Activated effector memory CD4-positive, alpha-beta T cell treated with Interleukin-2 at 50 U/mL for 16 hours (primary cell): ENCODE results near the gene GLI1.
"Not testable (repeated sequence)": the region's sequence is repeated elsewhere in the genome, so short reads cannot be mapped to it uniquely, and the experiment has no call there.

Experiments used
- DNase-seq: peaks from one replicate; pipeline ENCODE4 v3.0.0-alpha.2; 2020

GLI1 gene

DNA sequence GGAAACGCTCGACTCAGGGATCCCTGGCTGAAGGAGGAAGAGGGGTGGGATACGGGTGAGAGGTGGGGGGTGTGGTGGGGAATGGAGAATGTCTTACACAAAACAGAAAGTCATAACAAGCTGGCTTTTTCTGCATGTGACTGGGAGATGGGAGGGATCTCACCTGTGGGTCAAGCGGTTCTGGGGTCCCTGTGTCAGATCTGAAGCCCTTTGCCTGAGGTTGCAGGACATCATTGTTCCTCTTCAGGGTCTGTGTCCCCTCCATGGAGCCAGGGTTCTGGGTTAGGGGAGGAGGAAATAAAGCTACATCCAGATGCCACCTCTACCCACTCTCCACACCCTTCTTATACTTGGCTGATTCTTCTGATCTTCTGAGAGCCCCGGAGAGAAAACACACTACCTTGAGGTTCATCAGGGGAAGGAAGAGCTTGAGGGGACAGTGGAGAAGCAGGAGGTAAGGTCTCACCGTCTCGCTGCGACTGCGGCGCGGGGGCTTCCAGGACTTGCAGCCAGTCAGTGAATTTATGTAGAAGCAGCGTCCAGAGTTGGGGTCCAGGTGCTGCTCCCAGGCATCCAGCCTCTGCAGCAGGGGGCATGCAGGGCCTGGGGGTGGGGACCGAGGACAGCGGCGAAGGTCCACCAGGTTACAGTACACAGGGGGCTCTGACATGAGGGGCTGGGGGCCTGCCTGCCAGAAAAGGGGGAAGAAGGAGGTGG, 17.6 kb downstream of the GLI1 start:
- DNase-seq = no peak

DNA sequence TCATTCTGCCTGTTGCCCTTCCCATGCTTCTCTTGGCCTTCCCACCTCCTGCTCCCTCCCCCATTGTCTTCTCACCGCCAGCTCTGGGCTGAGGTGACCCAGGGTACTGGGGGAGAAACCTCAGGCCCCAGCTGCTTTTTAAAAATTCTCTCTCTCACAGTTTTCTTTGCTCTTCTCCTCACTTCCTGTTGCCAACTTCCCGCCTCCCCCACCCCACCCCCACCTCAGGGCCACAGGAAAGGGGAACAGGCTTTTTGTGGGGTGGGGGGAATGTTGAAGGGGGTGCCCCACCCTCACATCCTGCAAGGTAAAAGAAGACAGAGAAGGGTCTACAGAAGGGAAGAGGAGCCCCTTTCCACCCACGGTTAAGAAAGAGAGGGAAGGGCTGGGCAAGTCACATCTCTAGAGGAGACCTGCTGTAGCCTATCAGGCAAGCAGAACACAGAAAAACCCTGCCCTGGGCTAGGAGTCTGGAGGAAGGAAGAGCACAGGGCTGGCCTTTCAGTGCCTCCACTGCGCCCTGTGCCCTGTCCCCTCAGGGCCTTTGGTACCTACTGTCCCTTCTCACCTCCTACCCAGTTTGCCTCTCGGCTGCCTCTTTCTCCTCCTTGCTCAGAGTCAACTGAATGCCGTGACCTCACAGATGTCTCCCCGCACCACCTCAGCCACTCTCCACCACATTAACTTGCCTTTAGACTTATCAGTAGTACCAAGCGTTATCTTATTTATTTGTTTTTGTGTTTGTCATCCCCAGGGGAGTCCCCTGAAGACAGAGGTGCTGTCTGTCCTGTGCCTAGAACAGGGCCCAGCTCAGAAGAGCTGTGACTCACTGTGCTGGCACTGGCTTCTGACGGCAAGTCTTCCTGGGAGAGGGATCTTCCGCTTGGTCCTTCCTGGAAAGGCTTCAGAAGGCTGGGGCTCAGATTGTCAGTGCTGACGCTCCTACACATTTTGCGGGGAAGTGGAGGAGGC, 18.4 kb downstream of the GLI1 start:
- DNase-seq = no peak

DNA sequence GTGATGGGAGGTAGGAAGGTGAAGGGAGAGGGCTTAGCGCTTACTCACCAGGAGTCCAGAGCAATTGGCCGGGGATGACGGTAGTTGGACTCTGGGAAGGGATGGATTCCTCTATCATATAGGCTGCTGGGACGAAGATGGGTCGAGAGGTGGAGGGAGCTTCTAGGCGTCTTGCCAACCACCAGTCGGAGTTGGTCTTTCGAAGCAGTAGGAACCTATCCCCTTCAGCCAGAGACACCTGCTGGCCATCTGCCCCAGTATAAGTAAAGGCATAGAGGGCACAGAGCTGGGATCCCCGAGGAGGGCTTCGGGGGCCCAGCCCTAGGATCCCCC, 19.4 kb downstream of the GLI1 start:
- no peak for DNase-seq

DNA sequence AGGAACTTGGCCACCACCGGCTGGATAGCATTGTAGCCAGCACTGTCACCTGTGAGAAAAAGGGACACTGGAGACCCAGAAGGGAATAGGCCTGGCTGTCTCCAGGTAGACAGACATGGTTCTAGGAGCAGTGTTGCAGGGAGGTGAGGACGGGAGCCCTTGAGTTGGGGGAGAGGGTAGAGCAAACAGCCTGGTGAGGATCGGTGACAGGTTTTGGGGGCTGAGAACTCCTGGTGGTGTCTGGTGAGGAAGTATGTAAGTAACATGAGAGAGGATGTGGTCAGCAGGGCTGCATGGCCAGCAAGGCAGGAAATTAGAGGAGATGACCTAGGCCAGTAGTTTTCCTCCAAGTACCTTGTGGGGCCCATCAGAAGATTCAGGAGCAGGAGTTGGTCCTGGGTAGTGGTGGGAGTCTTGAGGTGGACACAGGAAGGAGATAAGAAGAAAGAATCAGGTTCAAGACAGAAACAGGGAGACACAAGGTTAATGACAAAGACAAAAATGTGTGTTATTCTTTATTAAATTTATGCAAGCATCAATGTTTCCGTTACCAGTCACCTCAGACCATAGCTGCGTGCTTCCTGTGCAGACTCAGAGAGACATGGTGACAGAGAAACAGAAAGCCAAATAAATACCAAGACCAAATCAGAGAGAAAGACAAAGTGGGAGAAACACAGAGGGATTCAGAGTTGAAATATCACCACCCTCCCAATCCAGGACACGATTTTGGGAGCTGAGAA, 20.0 kb downstream of the GLI1 start, which contains the start of gene ARHGAP9:
TSS of gene ARHGAP9 (minus strand) at position 491 of the 740 bp plus-strand sequence. CDS start at position 31, 460 bp downstream.
- no peak for DNase-seq

DNA sequence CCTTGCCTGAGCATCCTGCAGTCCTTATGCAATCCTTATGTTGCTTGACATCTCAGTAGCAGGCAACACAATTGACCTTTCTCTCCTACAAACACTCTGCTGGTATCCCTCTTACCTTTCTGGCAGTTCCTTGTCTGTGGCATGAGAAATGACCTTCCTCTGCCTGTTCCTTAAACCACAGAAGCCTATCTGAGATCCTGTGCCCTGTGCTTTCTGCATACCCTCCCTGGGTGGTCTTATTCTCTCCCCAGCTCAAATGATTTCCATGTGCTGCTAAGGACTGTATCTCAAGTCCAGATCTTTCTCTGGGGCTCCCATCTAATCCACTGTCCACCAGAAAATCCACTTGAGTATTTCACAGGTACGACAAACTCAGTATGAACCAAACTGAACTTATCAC, 22.1 kb downstream of the GLI1 start:
- DNase-seq = no peak

DNA sequence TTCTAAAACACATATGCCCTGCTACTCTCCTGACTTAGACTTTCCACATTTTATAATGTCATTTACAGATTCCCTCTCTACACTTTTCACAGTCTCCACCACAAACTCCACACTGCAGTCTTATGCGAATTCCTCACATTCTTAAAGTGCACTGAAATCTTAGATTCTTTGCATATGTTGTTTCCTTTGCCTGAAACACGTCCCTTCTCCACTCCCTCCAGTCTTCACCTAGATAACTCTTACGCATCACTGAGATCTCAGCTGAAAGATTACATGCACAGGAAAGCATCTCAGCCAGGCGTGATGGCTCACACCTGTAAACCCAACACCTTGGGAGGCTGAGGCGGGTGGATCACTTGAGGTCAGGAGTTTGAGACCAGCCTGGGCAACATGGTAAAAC, 23.9 kb downstream of the GLI1 start:
- DNase-seq = no peak

DNA sequence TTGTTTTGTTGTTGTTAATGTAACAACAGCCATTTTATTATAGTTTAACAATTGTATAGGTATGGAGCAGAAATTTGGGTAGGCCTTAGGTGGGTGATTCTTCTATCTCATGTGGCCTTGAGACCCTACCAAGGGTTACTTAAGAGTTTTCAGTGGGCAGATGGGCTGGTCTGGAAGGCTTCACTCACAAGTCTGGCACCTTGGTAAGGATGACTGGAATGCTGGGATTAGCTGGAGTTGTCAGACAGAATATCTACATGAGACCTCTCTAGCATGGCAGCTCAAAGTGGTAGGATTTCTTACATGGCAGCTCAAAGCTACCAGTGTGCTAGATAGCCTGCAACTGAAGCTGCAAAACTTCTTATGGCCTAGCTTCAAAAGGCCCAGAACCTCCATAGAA, 26.1 kb downstream of the GLI1 start:
- no peak for DNase-seq

DNA sequence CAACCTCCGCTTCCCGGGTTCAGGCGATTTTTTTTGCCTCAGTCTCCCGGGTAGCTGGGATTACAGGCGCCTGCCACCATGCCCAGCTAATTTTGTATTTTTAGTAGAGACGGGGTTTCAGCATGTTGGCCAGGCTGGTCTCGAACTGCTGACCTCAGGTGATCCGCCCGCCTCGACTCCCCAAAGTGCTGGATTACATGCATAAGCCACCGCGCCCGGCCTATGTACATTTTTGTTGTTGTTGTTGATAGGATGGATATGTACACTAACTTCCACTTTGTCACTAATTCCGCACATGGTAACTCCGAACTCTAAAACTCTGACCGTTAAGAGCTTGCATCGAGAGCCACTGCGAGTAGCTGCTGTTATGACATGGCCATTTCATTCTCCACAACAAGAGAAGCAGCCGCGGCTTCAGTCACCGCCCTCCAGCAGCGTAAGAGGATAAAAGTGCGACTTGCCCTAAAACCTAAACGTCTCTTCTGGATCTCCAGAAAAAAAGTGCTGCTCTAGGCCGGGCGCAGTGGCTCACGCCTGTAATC, 27.5 kb downstream of the GLI1 start:
- no peak for DNase-seq

DNA sequence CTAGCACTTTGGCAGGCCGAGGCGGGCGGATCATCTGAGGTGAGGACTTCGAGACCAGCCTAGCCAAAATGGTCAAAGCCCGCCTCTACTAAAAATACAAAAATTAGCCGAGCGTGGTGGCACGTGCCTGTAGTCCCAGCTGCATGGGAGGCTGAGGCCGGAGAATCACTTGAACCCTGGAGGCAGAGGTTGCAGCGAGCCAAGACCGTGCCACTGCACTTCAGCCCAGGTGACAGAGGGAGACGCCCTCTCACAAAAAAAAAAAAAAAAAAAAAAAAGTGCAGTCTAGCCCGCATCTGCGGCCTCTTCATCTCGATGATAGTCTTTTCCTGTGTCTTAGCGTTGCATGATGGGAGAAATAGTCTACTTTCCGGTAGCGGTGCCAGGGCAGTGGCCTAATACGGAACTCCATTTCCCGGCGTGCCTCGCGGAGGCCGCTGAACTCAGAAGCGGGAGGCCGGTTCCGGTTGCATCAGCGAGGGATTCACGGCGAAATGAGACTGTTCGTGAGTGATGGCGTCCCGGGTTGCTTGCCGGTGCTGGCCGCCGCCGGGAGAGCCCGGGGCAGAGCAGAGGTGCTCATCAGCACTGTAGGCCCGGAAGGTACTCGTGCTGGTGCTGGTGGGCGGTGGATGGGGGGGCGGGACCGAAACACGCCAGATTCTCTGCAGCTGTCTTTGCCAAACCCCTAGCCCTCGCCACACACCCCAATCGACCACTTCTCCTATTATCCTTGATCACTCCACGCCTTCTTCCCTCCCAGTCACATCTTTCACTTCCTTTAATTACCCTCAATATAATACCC, 28.2 kb downstream of the GLI1 start, which contains the start of gene MARS1:
TSS of gene MARS1 (plus strand) at position 472 of the 805 bp plus-strand sequence. CDS start at position 495, 23 bp downstream.
- DNase-seq = peak; percentile 89

DNA sequence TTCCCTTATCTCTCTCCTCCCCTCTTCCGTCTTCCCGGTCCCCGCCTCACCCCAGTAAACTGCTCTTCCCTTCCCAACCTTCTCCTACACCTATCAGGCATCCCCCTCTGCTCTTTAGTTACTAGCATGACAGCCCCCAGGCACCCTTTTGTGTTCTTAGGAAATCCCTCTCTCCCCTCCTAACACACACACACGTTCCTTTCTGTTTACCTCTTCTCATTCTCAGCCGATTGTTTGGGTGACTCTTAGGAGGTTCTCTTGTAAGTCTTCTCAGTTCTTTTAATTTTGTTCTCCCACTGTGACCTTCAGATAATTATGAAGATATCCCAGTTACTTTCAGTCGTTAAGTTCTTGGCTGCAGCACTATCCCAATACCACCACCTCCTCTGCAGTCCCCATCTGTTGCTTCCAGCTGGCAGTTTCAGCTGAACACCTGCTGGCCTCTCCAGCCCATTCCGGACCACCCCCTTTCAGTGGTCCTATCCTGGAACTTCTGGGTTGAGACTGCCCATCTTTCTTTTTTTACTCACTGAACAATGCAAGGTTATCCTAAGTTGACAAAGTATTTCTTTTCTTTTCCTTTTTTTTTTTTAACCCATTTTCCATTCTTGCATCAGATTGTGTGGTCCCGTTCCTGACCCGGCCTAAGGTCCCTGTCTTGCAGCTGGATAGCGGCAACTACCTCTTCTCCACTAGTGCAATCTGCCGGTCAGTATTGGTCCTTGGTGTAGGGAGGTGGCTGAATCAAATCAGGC, 29.0 kb downstream of the GLI1 start:
- DNase-seq = no peak

DNA sequence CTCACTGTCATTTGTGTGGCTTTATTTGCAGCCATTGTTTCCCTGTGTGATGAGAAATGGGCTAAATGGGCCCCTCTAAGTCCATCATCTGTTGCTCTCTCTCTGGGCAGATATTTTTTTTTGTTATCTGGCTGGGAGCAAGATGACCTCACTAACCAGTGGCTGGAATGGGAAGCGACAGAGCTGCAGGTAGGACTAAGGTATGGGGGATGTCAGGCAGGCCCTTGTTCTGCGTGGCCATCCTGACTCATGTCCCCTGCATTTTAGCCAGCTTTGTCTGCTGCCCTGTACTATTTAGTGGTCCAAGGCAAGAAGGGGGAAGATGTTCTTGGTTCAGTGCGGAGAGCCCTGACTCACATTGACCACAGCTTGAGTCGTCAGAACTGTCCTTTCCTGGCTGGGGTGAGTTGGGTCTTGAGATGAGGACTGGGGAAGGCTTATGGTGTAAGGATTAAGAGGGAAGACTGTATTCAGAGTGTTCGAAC, 29.6 kb downstream of the GLI1 start:
- DNase-seq = no peak

DNA sequence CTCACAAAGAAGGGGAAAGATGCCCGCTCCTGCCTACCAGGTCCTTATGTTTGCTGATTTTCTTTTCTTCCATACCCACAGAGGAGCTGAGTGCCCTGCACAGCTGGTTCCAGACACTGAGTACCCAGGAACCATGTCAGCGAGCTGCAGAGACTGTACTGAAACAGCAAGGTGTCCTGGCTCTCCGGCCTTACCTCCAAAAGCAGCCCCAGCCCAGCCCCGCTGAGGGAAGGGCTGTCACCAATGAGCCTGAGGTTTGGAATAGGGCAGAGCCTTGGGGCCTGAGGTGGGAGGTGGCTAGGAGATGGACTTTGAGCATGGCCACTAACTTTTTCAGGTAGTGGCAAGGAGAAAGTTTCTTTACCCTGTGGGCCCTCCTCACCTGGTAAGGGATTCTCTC, 30.5 kb downstream of the GLI1 start:
- DNase-seq = no peak

DNA sequence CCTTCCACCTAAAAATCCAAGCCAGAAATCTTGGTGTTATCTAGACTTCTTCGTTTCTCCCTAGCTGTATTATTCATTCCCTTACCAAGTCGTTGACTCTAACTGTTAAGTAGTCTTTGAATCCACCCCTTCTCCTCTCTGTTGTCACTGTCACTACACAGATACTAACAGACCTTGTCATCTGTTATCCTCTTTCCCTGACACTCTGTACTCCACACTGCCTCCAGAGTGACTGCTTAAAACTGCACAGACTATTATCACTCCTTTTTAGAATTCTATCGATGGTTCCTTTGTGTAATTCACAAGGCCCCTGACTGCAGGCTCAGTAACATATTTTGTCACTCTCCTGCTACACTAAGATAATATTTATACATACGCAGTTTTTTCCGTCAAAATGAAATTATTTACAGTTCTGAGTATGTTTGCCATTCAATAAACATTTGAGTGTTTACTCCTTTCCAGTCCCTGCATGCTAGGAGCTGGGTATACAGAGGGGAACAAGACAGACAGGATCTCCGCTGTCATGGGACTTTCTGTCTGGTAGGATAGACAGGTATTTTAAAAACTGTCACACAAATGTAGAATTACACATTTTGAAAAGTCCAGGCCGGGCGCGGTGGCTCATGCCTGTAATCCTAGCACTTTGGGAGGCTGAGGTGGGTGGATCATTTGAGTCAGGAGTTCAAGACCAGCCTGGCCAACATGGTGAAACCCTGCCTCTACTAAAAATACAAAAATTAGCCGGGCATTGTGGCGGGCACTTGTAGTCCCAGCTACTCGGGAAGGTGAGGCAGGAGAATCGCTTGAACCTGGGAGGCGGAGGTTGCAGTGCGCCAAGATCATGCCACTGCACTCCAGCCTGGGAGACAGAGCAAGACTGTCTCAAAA, 32.1 kb downstream of the GLI1 start:
- no peak for DNase-seq

DNA sequence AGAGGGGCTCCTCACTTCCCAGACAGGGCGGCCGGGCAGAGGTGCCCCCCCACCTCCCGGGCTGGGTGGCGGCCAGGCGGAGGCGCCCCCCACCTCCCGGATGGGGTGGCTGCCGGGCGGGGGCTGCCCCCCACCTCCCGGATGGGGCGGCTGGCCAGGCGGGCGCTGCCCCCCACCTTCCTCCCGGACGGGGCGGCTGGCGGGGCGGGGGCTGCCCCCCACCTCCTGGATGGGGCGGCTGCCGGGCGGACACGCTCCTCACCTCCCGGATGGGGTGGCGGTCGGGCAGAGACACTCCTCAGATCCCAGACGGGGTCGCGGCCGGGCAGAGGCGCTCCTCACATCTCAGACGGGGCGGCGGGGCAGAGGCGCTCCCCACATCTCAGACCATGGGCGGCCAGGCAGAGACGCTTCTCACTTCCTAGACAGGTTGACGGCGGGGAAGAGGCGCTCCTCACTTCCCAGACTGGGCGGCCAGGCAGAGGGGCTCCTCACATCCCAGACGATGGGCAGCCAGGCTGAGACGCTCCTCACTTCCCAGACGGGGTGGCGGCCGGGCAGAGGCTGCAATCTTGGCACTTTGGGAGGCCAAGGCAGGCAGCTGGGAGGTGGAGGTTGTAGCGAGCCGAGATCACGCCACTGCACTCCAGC, 35.6 kb downstream of the GLI1 start:
- DNase-seq = not testable (repeated sequence)

DNA sequence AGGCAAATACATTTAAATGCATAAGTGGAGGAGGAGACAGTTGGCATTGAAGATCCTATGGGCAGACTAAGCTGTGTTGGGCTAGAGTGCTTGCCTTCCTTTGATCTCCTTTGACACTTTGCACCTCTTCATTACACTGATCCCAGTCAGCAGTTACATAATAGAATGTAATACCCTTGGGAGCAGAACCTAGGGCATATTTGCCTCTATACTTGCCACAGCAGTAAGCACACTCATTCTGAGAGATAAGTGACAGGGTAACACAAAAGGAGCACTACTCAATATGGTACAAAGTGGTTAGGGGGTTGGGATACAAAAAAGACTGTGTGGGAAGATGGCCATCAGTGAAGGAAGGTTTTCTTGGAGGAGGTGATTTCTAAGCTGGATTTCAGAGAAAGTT, 37.2 kb downstream of the GLI1 start:
- no peak for DNase-seq

DNA sequence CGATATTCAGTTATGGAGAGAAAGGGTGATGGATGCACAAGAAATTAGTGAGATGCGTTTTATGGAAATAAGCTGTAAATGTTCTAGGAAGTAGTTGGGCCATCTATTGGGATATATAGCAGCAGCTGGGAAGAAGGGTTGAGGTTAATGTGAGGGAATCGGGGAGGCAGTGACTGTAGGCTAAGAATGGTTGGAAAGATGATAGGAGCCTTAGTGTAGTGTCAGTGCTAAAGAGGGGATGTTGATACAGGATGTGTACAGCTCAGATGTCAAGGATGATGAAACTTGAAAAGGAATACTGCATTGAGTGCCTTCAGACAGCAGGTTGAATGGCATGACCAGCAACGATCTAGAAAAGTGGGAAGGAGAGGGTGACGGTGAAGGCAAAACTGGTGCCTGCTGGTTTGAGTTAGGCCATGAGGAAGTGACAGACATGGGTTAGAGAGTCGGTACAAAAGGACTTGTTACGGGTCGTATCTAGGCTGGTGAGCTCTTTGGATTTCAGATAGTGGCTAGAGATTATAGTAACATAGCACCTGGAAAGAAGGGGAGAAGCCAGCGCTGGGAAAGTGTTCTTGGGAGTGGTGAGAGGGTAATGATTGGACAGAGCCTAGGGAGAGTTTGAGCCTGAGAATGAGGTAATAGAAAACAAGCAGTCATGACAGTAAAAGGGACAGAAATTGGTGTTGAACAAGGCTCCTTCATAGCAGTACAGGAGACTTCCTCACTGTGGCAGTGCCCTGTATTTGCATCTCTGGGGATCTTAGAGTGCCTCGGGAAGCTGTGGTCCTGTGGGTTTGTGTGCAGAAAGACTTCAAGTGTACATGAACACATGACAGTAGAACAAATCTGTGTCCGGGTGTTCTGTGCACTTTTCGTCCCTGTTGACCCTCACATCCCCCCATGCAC, 37.9 kb downstream of the GLI1 start:
- DNase-seq = no peak

DNA sequence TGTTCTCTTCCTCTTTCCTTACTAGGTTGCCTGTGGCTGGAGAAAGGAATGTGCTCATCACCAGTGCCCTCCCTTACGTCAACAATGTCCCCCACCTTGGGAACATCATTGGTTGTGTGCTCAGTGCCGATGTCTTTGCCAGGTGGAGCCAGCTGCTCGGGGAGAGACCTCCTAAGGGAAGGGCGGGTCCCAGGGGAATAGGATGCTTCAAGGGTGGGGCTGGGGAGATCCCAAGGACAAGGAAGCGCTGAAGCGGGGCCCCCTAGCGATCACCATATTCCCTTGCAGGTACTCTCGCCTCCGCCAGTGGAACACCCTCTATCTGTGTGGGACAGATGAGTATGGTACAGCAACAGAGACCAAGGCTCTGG, 38.5 kb downstream of the GLI1 start:
- DNase-seq = no peak

DNA sequence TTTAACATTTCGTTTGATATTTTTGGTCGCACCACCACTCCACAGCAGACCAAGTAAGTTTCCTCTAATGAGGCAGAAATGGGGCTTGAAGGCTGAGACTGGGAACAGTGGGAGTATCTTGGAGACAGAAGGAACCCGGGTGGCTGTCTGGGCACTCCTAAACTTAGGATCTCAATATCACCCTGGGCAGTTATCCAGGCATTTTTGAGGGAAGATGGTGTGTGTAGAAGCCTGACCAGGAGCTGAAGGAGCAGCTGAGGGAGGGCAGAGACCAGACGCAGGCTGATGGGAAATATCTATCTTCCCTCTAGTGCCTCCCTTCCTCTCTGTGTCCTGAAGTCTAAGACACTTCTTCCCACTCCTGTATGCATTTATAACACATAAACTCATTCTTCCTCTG, 39.0 kb downstream of the GLI1 start:
- no peak for DNase-seq

DNA sequence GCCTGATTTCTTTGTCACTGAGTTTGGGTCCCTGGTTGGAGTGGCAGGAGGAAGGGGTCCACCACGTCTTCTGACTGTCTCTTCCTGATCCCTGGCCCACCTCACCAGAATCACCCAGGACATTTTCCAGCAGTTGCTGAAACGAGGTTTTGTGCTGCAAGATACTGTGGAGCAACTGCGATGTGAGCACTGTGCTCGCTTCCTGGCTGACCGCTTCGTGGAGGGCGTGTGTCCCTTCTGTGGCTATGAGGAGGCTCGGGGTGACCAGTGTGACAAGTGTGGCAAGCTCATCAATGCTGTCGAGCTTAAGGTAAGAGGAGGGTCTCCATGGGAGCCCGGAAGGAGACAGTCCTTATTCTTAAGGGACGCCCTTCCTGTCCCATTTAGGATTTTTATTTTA, 40.6 kb downstream of the GLI1 start:
- no peak for DNase-seq
